ENCODE measurements around the gene BCL6B.
"Not testable (repeated sequence)": the region's sequence is repeated elsewhere in the genome, so short reads cannot be mapped to it uniquely, and the experiment has no call there.

Gene BCL6B, protein sequence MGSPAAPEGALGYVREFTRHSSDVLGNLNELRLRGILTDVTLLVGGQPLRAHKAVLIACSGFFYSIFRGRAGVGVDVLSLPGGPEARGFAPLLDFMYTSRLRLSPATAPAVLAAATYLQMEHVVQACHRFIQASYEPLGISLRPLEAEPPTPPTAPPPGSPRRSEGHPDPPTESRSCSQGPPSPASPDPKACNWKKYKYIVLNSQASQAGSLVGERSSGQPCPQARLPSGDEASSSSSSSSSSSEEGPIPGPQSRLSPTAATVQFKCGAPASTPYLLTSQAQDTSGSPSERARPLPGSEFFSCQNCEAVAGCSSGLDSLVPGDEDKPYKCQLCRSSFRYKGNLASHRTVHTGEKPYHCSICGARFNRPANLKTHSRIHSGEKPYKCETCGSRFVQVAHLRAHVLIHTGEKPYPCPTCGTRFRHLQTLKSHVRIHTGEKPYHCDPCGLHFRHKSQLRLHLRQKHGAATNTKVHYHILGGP

DNA sequence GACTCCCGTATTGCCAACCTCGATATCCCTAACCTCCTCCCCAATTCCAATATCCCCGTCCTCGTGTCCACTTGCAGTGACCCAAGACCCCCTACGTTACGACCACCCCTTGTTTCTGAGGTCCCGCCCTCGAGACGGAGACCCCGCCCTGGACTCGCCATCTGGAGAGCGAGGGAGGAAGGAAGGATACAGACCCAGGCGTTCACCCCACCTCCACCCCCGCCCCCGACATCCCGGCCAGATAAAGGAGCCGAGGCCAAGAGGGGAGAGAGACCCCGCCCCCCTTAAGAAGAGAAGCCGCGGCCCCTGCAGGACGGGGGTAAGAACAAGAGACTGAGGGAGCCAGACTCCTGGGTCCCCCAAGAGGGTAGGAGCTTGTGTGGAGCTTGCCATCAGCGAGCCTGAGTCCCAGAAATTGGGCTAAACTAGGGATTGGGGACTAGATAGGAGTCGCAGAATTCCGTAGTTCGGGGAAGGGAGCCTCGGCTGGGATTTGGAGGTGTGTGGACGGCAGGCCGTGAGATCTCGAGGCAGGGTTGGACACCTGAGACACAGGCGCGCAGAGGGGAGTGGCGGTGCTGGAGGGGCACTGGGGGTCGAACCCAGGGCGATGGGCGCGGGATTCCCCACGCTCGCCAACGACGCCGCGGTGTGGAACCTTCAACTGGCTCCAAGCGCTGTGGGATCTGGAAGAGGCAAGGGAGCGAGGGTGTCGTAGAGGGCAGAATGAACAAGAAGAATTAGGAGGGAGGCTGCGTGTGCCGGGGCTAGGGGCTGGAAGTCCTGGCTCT lies at the start of gene BCL6B:
BCL6B (plus strand) TSS at position 270 of the 791 bp plus-strand sequence. CDS start 622 bp downstream, outside the sequence.
- Histone ChIP-seq H3K36me3 (ENCODE audit: insufficient read depth, low read length) (no peaks in the 10 kb centered on the region), H2AFZ (ENCODE audit: low read length, unreplicated experiment) (no peak within 1 kb of the TSS), H3K4me3 (ENCODE audit: low read depth, low read length) (peak within 1 kb of the TSS; percentile 65), H3K27ac (ENCODE audit: low read depth, low read length) (no peak within 1 kb of the TSS), H3K79me2 (ENCODE audit: control insufficient read depth, insufficient read depth, low read length, unreplicated experiment) (no peaks in the 10 kb centered on the region), H3K4me1 (ENCODE audit: control insufficient read depth, insufficient read depth, low read length, unreplicated experiment) (peaks cover 7% of the 10 kb centered on the region), H3K27me3 (ENCODE audit: insufficient read depth, low read length) (peaks cover 13% of the 10 kb centered on the region)

DNA sequence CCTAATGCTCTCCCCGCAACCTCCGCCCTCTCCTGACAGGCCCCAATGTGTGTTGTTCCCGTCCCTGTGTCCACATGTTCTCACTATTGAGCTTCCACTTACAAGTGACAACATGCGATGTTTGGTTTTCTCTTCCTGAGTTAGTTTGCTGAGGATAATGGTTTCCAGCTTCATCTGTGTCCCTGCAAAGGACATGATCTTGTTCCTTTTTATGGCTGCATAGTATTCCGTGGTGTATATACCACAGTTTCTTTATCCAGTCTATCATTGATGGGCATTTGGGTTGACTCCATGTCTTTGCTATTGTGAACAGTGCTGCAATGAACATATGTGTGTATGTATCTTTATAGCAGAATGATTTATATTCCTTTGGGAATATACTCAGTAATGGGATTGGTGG lies 43.4 kb upstream of the BCL6B start:
- H3K79me2 ChIP-seq (ENCODE audit: control insufficient read depth, insufficient read depth, low read length, unreplicated experiment); H3K4me3 ChIP-seq (ENCODE audit: low read depth, low read length); H3K36me3 ChIP-seq (ENCODE audit: insufficient read depth, low read length); H3K4me1 ChIP-seq (ENCODE audit: control insufficient read depth, insufficient read depth, low read length, unreplicated experiment); H2AFZ ChIP-seq (ENCODE audit: low read length, unreplicated experiment); H3K27me3 ChIP-seq (ENCODE audit: insufficient read depth, low read length); H3K27ac ChIP-seq (ENCODE audit: low read depth, low read length): not testable (repeated sequence)

DNA sequence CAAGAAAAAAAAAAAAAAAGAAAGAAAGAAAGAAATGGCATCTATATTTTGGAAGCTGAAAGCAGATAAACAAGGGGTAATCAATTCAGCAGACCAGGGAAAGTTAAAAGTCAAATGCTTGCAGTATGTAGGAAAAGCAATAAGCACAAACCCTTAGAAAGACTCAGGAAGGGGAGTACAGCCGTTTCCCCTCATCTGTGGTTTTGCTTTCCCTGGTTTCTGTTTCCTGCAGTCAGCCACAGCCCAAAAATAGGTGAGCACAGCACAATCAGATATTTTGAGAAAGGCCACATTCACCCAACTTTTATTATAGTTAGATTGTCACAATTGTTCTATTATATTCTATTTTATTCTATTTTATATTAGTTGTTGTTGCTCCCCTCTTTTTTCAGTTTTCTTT lies 41.4 kb upstream of the BCL6B start:
- Histone ChIP-seq H3K27me3 (ENCODE audit: insufficient read depth, low read length) (no peaks in the 10 kb centered on the region), H3K4me3 (ENCODE audit: low read depth, low read length) (no peak overlapping the region), H3K27ac (ENCODE audit: low read depth, low read length) (no peak overlapping the region), H3K79me2 (ENCODE audit: control insufficient read depth, insufficient read depth, low read length, unreplicated experiment) (no peaks in the 10 kb centered on the region), H3K4me1 (ENCODE audit: control insufficient read depth, insufficient read depth, low read length, unreplicated experiment) (no peaks in the 10 kb centered on the region), H2AFZ (ENCODE audit: low read length, unreplicated experiment) (no peak overlapping the region), H3K36me3 (ENCODE audit: insufficient read depth, low read length) (no peaks in the 10 kb centered on the region)

DNA sequence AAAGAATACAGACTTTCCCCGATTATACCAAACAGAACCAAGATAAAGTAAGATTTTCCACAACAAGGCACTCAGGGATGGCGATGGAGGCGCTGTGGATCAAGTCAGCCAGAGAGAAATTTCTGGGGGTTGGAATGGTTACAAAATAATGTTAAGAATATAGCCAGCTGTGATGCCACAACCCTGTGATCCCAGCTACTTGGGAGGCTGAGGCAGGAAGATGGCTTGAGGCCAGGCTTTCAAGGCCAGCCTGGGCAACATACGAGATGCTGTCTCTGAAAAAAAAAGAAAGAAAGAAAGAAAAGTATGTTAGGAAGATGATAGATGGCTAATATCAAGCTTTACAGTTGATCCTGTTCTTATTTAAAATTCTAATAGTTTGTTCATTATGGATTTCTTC lies 37.6 kb upstream of the BCL6B start:
- Histone ChIP-seq H2AFZ (ENCODE audit: low read length, unreplicated experiment) (no peak overlapping the region), H3K4me3 (ENCODE audit: low read depth, low read length) (no peak overlapping the region), H3K36me3 (ENCODE audit: insufficient read depth, low read length) (no peaks in the 10 kb centered on the region), H3K27me3 (ENCODE audit: insufficient read depth, low read length) (no peaks in the 10 kb centered on the region), H3K4me1 (ENCODE audit: control insufficient read depth, insufficient read depth, low read length, unreplicated experiment) (no peaks in the 10 kb centered on the region), H3K27ac (ENCODE audit: low read depth, low read length) (no peak overlapping the region), H3K79me2 (ENCODE audit: control insufficient read depth, insufficient read depth, low read length, unreplicated experiment) (no peaks in the 10 kb centered on the region)

DNA sequence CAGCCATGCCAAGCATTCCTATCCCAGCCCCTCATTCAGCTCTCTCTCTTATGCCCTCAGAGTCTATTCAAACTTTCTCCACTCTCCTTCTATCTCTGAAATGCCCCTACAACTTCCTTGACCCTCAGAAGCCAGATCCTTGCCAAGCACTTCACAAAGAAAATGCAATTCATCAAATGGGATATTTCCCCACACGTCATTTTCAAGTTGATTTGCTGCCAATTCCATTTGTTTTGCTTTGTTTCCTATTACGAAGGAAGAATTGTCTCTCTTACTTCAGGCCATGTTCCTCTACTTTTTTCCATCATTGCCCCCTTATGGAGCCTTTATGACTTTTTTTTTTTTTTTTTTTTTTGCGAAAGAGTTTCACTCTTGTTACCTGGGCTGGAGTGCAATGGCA lies 36.2 kb upstream of the BCL6B start:
- H3K27ac ChIP-seq (ENCODE audit: low read depth, low read length), result no peak overlapping the region
- no peaks in the 10 kb centered on the region for H3K4me1 ChIP-seq (ENCODE audit: control insufficient read depth, insufficient read depth, low read length, unreplicated experiment)
- no peaks in the 10 kb centered on the region for H3K79me2 ChIP-seq (ENCODE audit: control insufficient read depth, insufficient read depth, low read length, unreplicated experiment)
- H3K4me3 ChIP-seq (ENCODE audit: low read depth, low read length), result no peak overlapping the region
- no peaks in the 10 kb centered on the region for H3K36me3 ChIP-seq (ENCODE audit: insufficient read depth, low read length)
- H3K27me3 ChIP-seq (ENCODE audit: insufficient read depth, low read length), result no peaks in the 10 kb centered on the region
- no peak overlapping the region for H2AFZ ChIP-seq (ENCODE audit: low read length, unreplicated experiment)

DNA sequence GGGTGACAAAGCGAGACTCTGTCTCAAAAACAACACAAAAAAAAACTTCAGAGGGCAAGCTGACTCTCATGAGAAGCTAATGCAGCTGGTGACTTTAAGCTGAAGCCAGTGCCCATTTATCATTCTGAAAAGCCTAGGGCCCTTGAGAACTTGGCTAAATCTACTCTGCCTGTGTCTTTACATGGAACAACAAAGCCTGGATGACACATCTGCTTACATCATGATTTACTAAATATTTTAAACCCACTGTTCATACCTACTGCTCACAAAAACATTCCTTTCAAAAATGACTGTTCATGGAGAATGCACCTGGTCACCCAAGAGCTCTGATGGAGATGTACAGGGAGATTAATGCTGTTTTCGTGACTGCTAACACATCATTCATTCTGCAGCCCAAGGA lies 33.1 kb upstream of the BCL6B start:
- peaks cover under 1% of the 10 kb centered on the region for H3K4me1 ChIP-seq (ENCODE audit: control insufficient read depth, insufficient read depth, low read length, unreplicated experiment)
- no peak overlapping the region for H2AFZ ChIP-seq (ENCODE audit: low read length, unreplicated experiment)
- H3K27me3 ChIP-seq (ENCODE audit: insufficient read depth, low read length), result no peaks in the 10 kb centered on the region
- no peaks in the 10 kb centered on the region for H3K79me2 ChIP-seq (ENCODE audit: control insufficient read depth, insufficient read depth, low read length, unreplicated experiment)
- H3K27ac ChIP-seq (ENCODE audit: low read depth, low read length), result no peak overlapping the region
- H3K36me3 ChIP-seq (ENCODE audit: insufficient read depth, low read length), result no peaks in the 10 kb centered on the region
- no peak overlapping the region for H3K4me3 ChIP-seq (ENCODE audit: low read depth, low read length)

DNA sequence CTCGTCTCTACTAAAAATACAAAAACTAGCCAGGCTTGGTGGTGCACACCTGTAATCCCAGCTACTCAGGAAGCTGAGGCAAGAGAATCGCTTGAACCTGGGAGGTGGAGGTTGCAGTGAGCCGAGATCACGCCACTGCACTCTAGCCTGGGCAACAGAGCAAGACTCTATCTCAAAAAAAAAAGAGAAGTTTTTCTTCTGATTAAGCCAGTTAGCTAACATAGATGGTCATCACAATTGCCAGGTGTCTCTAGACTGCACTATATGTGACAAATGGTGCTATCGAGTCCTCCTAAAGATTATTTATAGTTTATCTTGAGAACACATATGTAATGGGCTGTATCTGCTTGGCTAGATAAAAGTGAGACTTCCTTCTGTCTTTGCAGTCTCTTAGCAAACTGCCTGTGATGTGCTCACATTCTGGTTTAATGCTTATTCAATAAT lies 29.2 kb upstream of the BCL6B start:
- H3K79me2 ChIP-seq (ENCODE audit: control insufficient read depth, insufficient read depth, low read length, unreplicated experiment); H3K4me3 ChIP-seq (ENCODE audit: low read depth, low read length); H2AFZ ChIP-seq (ENCODE audit: low read length, unreplicated experiment); H3K27ac ChIP-seq (ENCODE audit: low read depth, low read length); H3K4me1 ChIP-seq (ENCODE audit: control insufficient read depth, insufficient read depth, low read length, unreplicated experiment); H3K36me3 ChIP-seq (ENCODE audit: insufficient read depth, low read length); H3K27me3 ChIP-seq (ENCODE audit: insufficient read depth, low read length): not testable (repeated sequence)

DNA sequence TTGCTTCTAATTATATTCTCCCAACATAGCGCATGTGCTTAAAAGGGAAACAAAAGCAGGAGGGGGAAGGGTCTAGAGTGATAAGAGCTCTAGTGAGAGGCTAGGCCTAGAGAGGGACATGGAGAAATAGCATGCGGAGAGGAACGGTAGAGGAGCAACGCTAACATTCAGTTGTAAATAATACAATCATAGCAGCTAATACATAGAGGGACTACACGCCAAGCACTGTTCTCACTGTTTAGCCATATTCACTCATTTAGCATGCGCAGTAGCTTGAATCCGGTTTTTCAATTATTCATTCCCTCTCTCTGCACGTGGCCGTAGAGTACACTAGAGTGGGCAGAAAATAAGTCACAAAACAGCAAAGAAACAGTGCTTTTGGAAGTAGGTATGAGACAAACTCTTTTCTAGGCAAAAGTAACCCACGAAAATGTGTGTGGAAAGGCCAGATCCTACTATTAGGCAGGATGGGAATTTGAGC lies 28.7 kb upstream of the BCL6B start:
- Histone ChIP-seq H3K27ac (ENCODE audit: low read depth, low read length) (no peak overlapping the region), H3K4me1 (ENCODE audit: control insufficient read depth, insufficient read depth, low read length, unreplicated experiment) (peaks cover 4% of the 10 kb centered on the region), H3K36me3 (ENCODE audit: insufficient read depth, low read length) (0 out of 2 replicates have a peak, but pooled peaks cover 2% of the 10 kb centered on the region), H2AFZ (ENCODE audit: low read length, unreplicated experiment) (no peak overlapping the region), H3K27me3 (ENCODE audit: insufficient read depth, low read length) (no peaks in the 10 kb centered on the region), H3K79me2 (ENCODE audit: control insufficient read depth, insufficient read depth, low read length, unreplicated experiment) (no peaks in the 10 kb centered on the region), H3K4me3 (ENCODE audit: low read depth, low read length) (no peak overlapping the region)

DNA sequence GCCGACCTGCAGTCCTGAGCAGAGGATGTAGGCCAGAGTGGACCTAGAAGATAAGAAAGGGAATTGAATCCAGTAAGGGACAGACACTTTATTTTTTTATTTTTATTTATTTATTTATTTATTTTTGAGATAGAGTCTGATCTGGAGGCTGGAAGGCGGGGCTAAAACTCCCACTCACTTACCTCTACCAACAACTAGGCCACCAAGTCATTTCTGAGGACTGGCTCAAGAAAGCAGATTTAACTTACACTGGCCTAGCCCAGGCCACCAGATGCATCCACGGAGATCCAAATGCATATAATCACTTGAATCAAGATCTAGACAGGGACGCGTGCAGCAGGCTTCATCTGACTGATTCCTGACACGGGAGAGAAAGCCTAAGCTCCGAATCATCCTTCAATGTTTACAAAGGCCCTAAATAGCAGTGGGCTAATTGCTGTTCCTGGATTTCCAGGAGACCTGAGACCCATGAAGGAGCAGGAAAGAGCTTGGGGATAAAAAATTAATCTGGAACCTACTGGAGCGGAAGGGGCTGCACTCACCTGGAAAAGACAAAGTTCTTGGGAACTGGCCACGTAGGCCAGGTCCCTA lies 28.1 kb upstream of the BCL6B start:
- Histone ChIP-seq H3K36me3 (ENCODE audit: insufficient read depth, low read length) (0 out of 2 replicates have a peak, but pooled peaks cover 3% of the 10 kb centered on the region), H3K4me1 (ENCODE audit: control insufficient read depth, insufficient read depth, low read length, unreplicated experiment) (peaks cover 4% of the 10 kb centered on the region), H3K79me2 (ENCODE audit: control insufficient read depth, insufficient read depth, low read length, unreplicated experiment) (no peaks in the 10 kb centered on the region), H2AFZ (ENCODE audit: low read length, unreplicated experiment) (no peak overlapping the region), H3K27ac (ENCODE audit: low read depth, low read length) (no peak overlapping the region), H3K27me3 (ENCODE audit: insufficient read depth, low read length) (no peaks in the 10 kb centered on the region), H3K4me3 (ENCODE audit: low read depth, low read length) (no peak overlapping the region)

DNA sequence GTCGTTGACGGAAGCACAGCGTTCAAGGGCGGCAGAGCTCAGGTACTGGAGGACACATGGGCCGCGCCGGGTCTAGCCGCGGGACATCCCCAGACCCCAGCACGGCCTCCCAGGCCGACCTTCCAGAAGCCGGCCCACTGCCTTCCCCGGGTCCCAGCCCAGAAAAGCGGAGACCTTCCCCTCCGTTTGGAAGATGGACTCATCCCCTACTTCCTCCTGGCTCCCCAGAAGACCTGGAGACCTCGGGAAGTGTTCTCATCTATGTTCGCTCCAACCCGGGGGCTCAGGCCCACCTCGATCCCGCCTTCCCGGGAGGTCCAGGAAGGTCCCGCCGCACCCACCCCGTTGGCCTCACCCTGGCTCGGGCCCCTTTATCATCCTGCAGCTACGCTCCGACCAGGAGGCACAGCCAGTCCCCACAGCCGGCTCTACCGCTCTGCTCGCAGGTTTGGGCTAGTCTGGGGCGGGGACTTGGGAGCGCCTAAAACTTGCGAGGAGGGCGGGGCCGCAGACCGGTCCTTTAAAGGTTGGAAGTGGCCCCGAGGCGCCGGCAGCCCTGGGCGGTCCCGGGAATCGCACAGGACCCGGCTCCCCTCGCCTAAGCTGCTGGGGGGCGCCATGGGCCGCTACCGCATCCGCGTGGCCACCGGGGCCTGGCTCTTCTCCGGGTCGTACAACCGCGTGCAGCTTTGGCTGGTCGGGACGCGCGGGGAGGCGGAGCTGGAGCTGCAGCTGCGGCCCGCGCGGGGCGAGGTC lies 27.2 kb upstream of the BCL6B start, which contains the start of gene ALOX12:
ALOX12 (plus strand) TSS at position 550 of the 756 bp plus-strand sequence; CDS start at position 619, 69 bp downstream.
- H3K27me3 ChIP-seq (ENCODE audit: insufficient read depth, low read length), result no peaks in the 10 kb centered on the region
- H3K4me3 ChIP-seq (ENCODE audit: low read depth, low read length), result 0 out of 2 replicates have a peak within 1 kb of the TSS, but pooled peaks have one; percentile 5
- 0 out of 2 replicates have a peak, but pooled peaks cover 3% of the 10 kb centered on the region for H3K36me3 ChIP-seq (ENCODE audit: insufficient read depth, low read length)
- H3K79me2 ChIP-seq (ENCODE audit: control insufficient read depth, insufficient read depth, low read length, unreplicated experiment), result no peaks in the 10 kb centered on the region
- H3K4me1 ChIP-seq (ENCODE audit: control insufficient read depth, insufficient read depth, low read length, unreplicated experiment), result peaks cover 4% of the 10 kb centered on the region
- no peak within 1 kb of the TSS for H3K27ac ChIP-seq (ENCODE audit: low read depth, low read length)
- H2AFZ ChIP-seq (ENCODE audit: low read length, unreplicated experiment), result no peak within 1 kb of the TSS

Data from ACC112 (cell line).